Uterus (tissue), 2 donors: Measurements from ENCODE around the gene TUBB2A.

ENCODE experiments used
- CTCF ChIP-seq, 4 experiments: fragments of 200-600 bp in 2 of 4; fragments of 450-650 bp in 2 of 4; sonication (generic) in 2 of 4; IDR thresholded peaks; one replicate each; pipeline ENCODE4 v1.5.1; 2016 to 2019; ENCODE audit warnings: antibody characterized with exemption in 4 of 4, mild to moderate bottlenecking in 2 of 4, moderate library complexity in 1 of 4
- POLR2A ChIP-seq, 2 donors: fragments of 450-650 bp; IDR thresholded peaks; one replicate each; pipeline ENCODE4 v1.6.1; 2016; ENCODE audit warnings: antibody characterized with exemption in 2 of 2, mild to moderate bottlenecking in 1 of 2, moderate library complexity in 1 of 2

GRCh38 chr6:3159805-3160781, 2.7 kb upstream of the TUBB2A start:
- no peak for TF ChIP-seq CTCF (IDR thresholded peaks at IDR 0.05)
- no peak for TF ChIP-seq POLR2A (IDR thresholded peaks at IDR 0.05)
